PC-3 (cell line): ENCODE measurements around the gene C16orf86. TPM values are rescaled to one million over a fixed set of nuclear protein-coding genes. Genes with fewer than 3 reads are reported as not detected.
A peak's percentile ranks its signal among the peaks of the same experiment; 100 is the strongest.

ENCODE experiments used
- ATAC-seq: fragments of 200-7000 bp; cut with Tn5 transposase; 2 replicates; pipeline ENCODE4 v1.9.1; 2020; ENCODE audit warnings: mild to moderate bottlenecking, moderate library complexity
- BruUV-seq: library from RNA; stranded (reverse); fragments of 400-500 nt; replicated peaks from 2 replicates; lab custom pipeline; 2021; lab: Mats Ljungman, UMichigan
- CTCF ChIA-PET: fragments of 300-600 bp; sonication (Branson Sonifier 250); formaldehyde crosslinking; loops from one replicate; lab custom pipeline; 2022; ENCODE audit warnings: antibody characterized with exemption; lab: Charles Lee
- POLR2A ChIA-PET: fragments of 300-600 bp; sonication (Branson Sonifier 250); formaldehyde crosslinking; loops from one replicate; lab custom pipeline; 2022; ENCODE audit warnings: antibody characterized with exemption; ENCODE audit not compliant: unreplicated experiment; lab: Charles Lee
- DNase-seq: peaks from one replicate; pipeline ENCODE4 v3.0.0-alpha.2; 2015
- H2AFZ ChIP-seq: fragments of 300-600 bp; sonication (generic); 2 replicates; pipeline ENCODE4 v1.6.0; 2016; ENCODE audit warnings: antibody characterized with exemption, low read length
- H3F3A ChIP-seq: fragments of 300-600 bp; sonication (generic); one replicate; pipeline ENCODE4 v1.6.0; 2017; ENCODE audit warnings: antibody characterized with exemption, low read length, control low read depth, mild to moderate bottlenecking; ENCODE audit not compliant: unreplicated experiment
- H3K27ac ChIP-seq: fragments of 300-600 bp; sonication (generic); 2 replicates; pipeline ENCODE4 v1.5.1; 2016; ENCODE audit warnings: mild to moderate bottlenecking, low read length
- H3K27me3 ChIP-seq: fragments of 300-600 bp; sonication (generic); 2 replicates; pipeline ENCODE4 v1.6.1; 2016; ENCODE audit warnings: low read length, mixed read lengths
- H3K36me3 ChIP-seq: fragments of 300-600 bp; sonication (generic); 2 replicates; pipeline ENCODE4 v1.6.1; 2016; ENCODE audit warnings: low read depth, mixed run types, low read length, mixed read lengths
- H3K4me1 ChIP-seq: fragments of 300-600 bp; sonication (generic); 2 replicates; pipeline ENCODE4 v1.5.1; 2016; ENCODE audit warnings: low read length; ENCODE audit not compliant: insufficient read depth
- H3K4me2 ChIP-seq: fragments of 300-600 bp; sonication (generic); 2 replicates; pipeline ENCODE4 v1.6.0; 2016; ENCODE audit warnings: low read length
- H3K4me3 ChIP-seq: fragments of 300-600 bp; sonication (generic); 2 replicates; pipeline ENCODE4 v1.5.1; 2016; ENCODE audit warnings: mild to moderate bottlenecking, low read length, mixed read lengths
- H3K79me2 ChIP-seq: fragments of 300-600 bp; sonication (generic); 2 replicates; pipeline ENCODE4 v1.6.1; 2017; ENCODE audit warnings: low read length, mixed read lengths
- H3K9ac ChIP-seq: fragments of 300-600 bp; sonication (generic); 2 replicates; pipeline ENCODE4 v1.6.0; 2016; ENCODE audit warnings: mild to moderate bottlenecking, low read length
- H3K9me2 ChIP-seq: fragments of 300-600 bp; sonication (generic); replicated peaks from 2 replicates; pipeline ENCODE4 v1.6.1; 2016; ENCODE audit warnings: mixed run types, low read length, mixed read lengths
- H3K9me3 ChIP-seq: fragments of 300-600 bp; sonication (generic); 2 replicates; pipeline ENCODE4 v1.6.1; 2016; ENCODE audit warnings: low read length, mixed read lengths
- H4K20me1 ChIP-seq: fragments of 300-600 bp; sonication (generic); 2 replicates; pipeline ENCODE4 v1.6.1; 2016; ENCODE audit warnings: low read length, mixed read lengths
- CTCF ChIP-seq: fragments of 300-600 bp; sonication (generic); conservative IDR thresholded peaks from 2 replicates; pipeline ENCODE4 v1.5.1; 2017; ENCODE audit warnings: antibody characterized with exemption, low read depth, mild to moderate bottlenecking, low read length
- EZH2 ChIP-seq: fragments of 300-600 bp; sonication (generic); IDR thresholded peaks from one replicate; pipeline ENCODE4 v1.6.1; 2017; ENCODE audit warnings: antibody characterized with exemption, mild to moderate bottlenecking, low read length; ENCODE audit not compliant: unreplicated experiment
- EZH2phosphoT487 ChIP-seq: fragments of 300-600 bp; sonication (generic); IDR thresholded peaks from 2 replicates; pipeline ENCODE4 v1.6.1; 2018; ENCODE audit warnings: mild to moderate bottlenecking, antibody characterized with exemption, low read length, borderline replicate concordance
- intact Hi-C: fragments of 100-400 bp; cut with micrococcal nuclease; formaldehyde crosslinking; loops from 2 replicates; pipeline ENCODE4 v1.9.0; 2023
- total RNA-seq: library from RNA; depleted of rRNA; stranded (reverse); fragments of >200 nt; gene quantifications from 2 replicates; pipeline ENCODE4 v1.2.3, GENCODE V29; 2014

The C16orf86 gene
- total RNA-seq, 1 experiment from 2014 or later = not detected

- ChIA-PET POLR2A (no interaction called here), CTCF (no interaction called here)
- TF ChIP-seq CTCF (no peak), EZH2 (no peak), EZH2phosphoT487 (no peak)
- Histone ChIP-seq H4K20me1 (no peaks in the 10 kb centered on the region), H3K9me2 (no peaks in the 10 kb centered on the region), H3K4me2 (peak overlapping the region; percentile 55), H3F3A (no peaks in the 10 kb centered on the region), H3K4me3 (no peak overlapping the region), H3K79me2 (0 out of 2 replicates have a peak, but pooled peaks cover 11% of the 10 kb centered on the region), H3K27me3 (no peaks in the 10 kb centered on the region), H3K36me3 (0 out of 2 replicates have a peak, but pooled peaks cover 3% of the 10 kb centered on the region), H3K9me3 (no peaks in the 10 kb centered on the region), H3K9ac (no peak overlapping the region), H2AFZ (no peak overlapping the region), H3K4me1 (peaks cover 12% of the 10 kb centered on the region), H3K27ac (no peak overlapping the region)
- no TSS peak for BruUV-seq
- DNase-seq = no peak
- intact Hi-C loops = no loop called here
- no peak for ATAC-seq
These were observed 31.0 kb downstream of the C16orf86 start for GRCh38 chr16:67697422-67698185.

- H3K27me3 ChIP-seq = no peaks in the 10 kb centered on the region
- H3K36me3 ChIP-seq = 0 out of 2 replicates have a peak, but pooled peaks cover 3% of the 10 kb centered on the region
- no peaks in the 10 kb centered on the region for H3K9me3 ChIP-seq
- no peaks in the 10 kb centered on the region for H3K9me2 ChIP-seq
- no TSS peak for BruUV-seq
- ChIA-PET POLR2A (no interaction called here), CTCF (no interaction called here)
- H3K4me3 ChIP-seq = no peak overlapping the region
- H3K27ac ChIP-seq = no peak overlapping the region
- ATAC-seq = no peak
- TF ChIP-seq EZH2phosphoT487 = no peak
- H2AFZ ChIP-seq = no peak overlapping the region
- H3K4me2 ChIP-seq = no peak overlapping the region
- no peaks in the 10 kb centered on the region for H4K20me1 ChIP-seq
- no peak overlapping the region for H3K9ac ChIP-seq
- no peak for DNase-seq
- intact Hi-C loops = no loop called here
- H3F3A ChIP-seq = no peaks in the 10 kb centered on the region
- H3K4me1 ChIP-seq = peaks cover 12% of the 10 kb centered on the region
- H3K79me2 ChIP-seq = peaks cover 21% of the 10 kb centered on the region; the same call in 1 of the 2 replicates
These were observed 32.7 kb downstream of the C16orf86 start for GRCh38 chr16:67699265-67699664.

DNA sequence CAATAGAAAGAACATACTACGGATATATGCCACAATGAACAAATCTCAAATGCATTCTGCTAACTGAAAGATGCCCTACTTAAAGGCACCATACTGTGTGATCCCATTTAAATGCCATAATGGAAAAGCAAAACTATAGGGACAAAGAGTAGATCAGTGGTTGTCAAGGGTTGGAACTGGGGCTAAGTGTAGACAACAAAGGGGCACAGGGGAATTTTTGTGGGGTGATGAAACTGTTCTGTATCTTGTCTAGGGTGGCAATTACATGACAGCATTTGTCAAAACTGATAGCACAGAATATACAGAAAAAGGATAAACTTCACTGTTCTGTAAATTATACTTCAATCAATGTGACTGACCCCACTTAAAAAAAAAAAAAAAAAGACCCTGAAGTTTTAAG is 34.8 kb downstream of the C16orf86 start:
- TF ChIP-seq CTCF (no peak), EZH2 (no peak), EZH2phosphoT487 (no peak)
- Histone ChIP-seq H3K9me3 (no peaks in the 10 kb centered on the region), H3F3A (no peaks in the 10 kb centered on the region), H3K4me2 (no peak overlapping the region), H3K9ac (no peak overlapping the region), H2AFZ (no peak overlapping the region), H3K27ac (no peak overlapping the region), H3K4me3 (no peak overlapping the region), H4K20me1 (no peaks in the 10 kb centered on the region), H3K4me1 (peaks cover 12% of the 10 kb centered on the region), H3K9me2 (no peaks in the 10 kb centered on the region), H3K27me3 (no peaks in the 10 kb centered on the region), H3K36me3 (0 out of 2 replicates have a peak, but pooled peaks cover 3% of the 10 kb centered on the region), H3K79me2 (peaks cover 31% of the 10 kb centered on the region)
- intact Hi-C loops = no loop called here
- BruUV-seq = no TSS peak
- DNase-seq (no peak), ATAC-seq (no peak)
- CTCF ChIA-PET = no interaction called here
- POLR2A ChIA-PET = no interaction called here
